NCI-H1417 treated with DMSO at 0.1 percent for 48 hours (cell line): ENCODE results near the gene RNASE11.
"Not testable (repeated sequence)": the region's sequence is repeated elsewhere in the genome, so short reads cannot be mapped to it uniquely, and the experiment has no call there.

Experiments used
- DNase-seq: peaks from one replicate; lab custom pipeline; 2025; lab: John Stamatoyannopoulos, UW

RNASE11 gene

GRCh38 chr14:20614038-20614840 lies 26.4 kb upstream of the RNASE11 start:
- DNase-seq = no peak

GRCh38 chr14:20613094-20614037 lies 25.6 kb upstream of the RNASE11 start:
- peak; percentile 97 for DNase-seq

GRCh38 chr14:20612403-20612802 lies 24.6 kb upstream of the RNASE11 start:
- DNase-seq = no peak

GRCh38 chr14:20611277-20611676 lies 23.5 kb upstream of the RNASE11 start:
- no peak for DNase-seq

- peak; percentile 67 for DNase-seq
Measured at GRCh38 chr14:20610002-20610765, 22.4 kb upstream of the RNASE11 start.

- DNase-seq = peak; percentile 80
Measured at GRCh38 chr14:20609215-20610001, 21.6 kb upstream of the RNASE11 start.

- DNase-seq = no peak
Measured at GRCh38 chr14:20608383-20609110, 20.7 kb upstream of the RNASE11 start.

- no peak for DNase-seq
Measured at GRCh38 chr14:20607617-20608016, 19.8 kb upstream of the RNASE11 start.

- DNase-seq = no peak
Measured at GRCh38 chr14:20606902-20607242, 19.1 kb upstream of the RNASE11 start.

GRCh38 chr14:20606190-20606901 lies 18.5 kb upstream of the RNASE11 start:
- DNase-seq = no peak

GRCh38 chr14:20603813-20604690 lies 16.3 kb upstream of the RNASE11 start:
- no peak for DNase-seq

GRCh38 chr14:20602583-20602982 lies 14.8 kb upstream of the RNASE11 start:
- DNase-seq = no peak

GRCh38 chr14:20601522-20601921 lies 13.7 kb upstream of the RNASE11 start:
- no peak for DNase-seq

GRCh38 chr14:20597108-20597507 lies 9.3 kb upstream of the RNASE11 start:
- no peak for DNase-seq

- DNase-seq = not testable (repeated sequence)
Measured at GRCh38 chr14:20595726-20596125, 7.9 kb upstream of the RNASE11 start.

GRCh38 chr14:20592574-20592973 lies 4.8 kb upstream of the RNASE11 start:
- DNase-seq = no peak

GRCh38 chr14:20591235-20591634 lies 3.4 kb upstream of the RNASE11 start, which contains the start of gene RNASE12:
Gene RNASE12 (minus strand): TSS chr14:20591376. CDS start chr14:20590723, 653 bp downstream.
- no peak for DNase-seq

- DNase-seq = no peak
Measured at GRCh38 chr14:20583908-20584307, 3.9 kb downstream of the RNASE11 start.

- no peak for DNase-seq
Measured at GRCh38 chr14:20583142-20583541, 4.7 kb downstream of the RNASE11 start.
